GM18499 (cell line): Measurements from ENCODE around the gene PHETA1.

Experiments used
- ATAC-seq: cut with Tn5 transposase; IDR thresholded peaks from one replicate; pipeline ENCODE4 v1.9.1; 2021; ENCODE audit warnings: moderate number of reproducible peaks; ENCODE audit not compliant: insufficient read depth, unreplicated experiment

PHETA1 gene, protein sequence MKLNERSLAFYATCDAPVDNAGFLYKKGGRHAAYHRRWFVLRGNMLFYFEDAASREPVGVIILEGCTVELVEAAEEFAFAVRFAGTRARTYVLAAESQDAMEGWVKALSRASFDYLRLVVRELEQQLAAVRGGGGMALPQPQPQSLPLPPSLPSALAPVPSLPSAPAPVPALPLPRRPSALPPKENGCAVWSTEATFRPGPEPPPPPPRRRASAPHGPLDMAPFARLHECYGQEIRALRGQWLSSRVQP

DNA sequence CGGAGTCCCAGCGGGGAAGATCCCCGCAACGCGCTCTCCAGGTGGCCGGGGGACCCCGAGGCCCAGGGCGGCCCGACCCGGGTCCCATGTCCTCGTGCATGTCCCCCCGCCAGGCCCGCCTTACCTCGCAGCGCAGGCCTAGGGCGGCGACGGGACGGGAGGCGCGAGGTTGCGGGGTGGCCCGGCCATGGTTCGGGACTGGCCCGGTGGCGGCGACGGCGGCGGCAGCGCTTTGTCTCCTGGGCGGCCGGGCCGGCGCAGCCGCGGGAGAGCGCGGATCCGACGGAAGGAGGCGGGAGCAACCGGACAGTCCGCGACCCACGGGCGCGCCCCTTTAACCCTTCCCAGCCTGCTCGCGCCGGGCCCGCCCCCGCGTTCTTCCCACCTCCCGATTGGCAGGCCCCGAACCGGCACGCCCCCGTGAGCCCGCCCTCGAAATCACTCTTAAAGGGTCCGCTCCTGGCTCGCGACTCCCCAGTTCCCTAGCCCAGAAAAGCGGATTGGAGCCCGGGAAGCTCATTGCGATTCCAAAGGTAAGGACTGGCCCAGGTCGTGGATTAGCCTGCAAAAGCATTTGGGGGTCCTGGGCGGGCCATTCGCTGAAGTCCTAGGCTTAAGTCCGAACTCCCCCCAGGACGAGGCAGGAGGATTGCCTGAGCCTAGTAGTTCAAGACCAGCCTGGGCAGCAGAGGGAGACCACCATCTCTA lies at the start of gene PHETA1:
PHETA1 (minus strand) TSS at position 308 of the 708 bp plus-strand sequence. CDS start 5,668 bp downstream, outside the sequence.
- no peak for ATAC-seq

DNA sequence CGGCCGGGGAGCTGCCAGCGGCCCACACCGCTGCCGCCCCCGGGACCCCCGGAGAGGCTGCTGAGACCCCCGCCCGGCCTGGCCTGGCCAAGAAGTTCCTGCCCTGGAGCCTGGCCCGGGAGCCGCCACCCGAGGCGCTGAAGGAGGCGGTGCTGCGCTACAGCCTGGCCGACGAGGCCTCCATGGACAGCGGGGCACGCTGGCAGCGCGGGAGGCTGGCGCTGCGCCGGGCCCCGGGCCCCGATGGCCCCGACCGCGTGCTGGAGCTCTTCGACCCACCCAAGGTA lies 49.6 kb upstream of the PHETA1 start:
- no peak for ATAC-seq

DNA sequence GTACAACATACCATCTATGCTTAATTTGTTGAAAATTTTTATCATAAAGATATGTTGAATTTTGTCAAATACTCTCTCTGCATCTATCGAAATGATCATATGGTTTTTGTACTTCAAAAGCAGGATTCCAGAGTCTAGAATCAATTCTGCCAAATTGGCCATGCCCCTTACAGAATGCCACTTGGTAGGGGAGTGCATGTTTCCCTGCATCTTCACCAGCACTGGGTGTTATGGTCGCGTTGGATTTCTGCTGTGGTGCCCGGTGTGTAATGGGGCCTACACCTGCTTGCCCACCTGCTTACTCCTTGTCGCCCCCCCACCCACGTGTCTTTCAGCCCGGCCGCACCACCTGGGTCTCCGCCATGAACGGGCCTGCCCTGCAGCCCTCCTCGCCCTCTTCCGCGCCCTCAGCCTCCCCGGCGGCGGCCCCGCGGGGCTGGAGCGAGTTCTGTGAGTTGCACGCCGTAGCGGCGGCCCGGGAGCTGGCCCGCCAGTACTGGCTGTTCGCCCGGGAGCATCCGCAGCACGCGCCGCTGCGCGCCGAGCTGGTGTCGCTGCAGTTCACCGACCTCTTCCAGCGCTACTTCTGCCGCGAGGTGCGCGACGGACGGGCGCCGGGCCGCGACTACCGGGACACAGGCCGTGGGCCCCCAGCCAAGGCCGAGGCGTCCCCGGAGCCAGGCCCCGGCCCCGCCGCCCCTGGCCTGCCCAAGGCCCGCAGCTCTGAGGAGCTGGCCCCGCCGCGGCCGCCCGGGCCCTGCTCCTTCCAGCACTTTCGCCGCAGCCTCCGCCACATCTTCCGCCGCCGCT lies 49.1 kb upstream of the PHETA1 start:
- no peak for ATAC-seq

DNA sequence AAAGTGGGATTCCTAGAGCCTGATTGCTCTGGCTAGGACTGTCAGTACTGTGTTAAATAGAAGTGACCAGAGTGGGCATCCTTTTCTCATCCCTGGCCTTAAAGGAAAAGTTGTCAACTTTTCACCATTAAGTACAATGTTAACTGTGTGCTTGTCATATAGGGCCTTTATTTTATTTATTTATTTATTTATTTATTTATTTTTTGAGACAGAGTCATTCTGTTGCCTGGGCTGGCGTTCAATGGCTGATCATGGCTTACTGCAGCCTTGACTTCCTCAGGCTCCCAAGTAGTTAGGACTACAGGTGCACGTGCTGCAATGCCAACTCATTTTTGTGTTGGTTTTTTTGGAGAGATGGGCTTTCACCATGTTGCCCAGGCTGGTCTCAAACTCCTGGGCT lies 48.4 kb upstream of the PHETA1 start:
- ATAC-seq: no peak

DNA sequence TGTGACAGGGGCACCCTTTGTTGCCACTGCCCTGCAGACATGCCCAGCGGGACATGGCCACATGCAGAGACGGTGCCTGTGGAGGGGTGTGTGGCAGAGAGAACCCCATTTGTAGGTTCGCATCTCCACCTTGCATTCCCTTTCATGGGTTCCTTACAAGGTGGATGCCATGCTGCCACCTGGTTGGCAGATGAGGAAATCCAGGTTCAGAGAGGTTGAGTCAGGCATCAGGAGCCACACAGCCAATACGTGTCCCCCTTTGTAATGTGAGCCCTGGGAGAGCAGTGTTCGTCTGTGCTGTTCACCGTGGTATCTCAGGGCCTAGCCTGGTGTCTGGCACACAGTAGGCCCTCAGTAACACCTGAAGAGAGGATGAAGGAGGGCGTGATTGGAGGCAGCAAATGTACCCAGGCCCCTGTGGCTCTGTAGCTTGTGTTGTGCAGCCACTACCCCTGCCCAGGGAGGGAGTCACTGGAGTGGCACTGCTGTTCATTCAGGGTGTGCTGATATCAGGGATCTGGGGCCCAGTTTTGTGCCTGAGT lies 45.9 kb upstream of the PHETA1 start:
- no peak for ATAC-seq

DNA sequence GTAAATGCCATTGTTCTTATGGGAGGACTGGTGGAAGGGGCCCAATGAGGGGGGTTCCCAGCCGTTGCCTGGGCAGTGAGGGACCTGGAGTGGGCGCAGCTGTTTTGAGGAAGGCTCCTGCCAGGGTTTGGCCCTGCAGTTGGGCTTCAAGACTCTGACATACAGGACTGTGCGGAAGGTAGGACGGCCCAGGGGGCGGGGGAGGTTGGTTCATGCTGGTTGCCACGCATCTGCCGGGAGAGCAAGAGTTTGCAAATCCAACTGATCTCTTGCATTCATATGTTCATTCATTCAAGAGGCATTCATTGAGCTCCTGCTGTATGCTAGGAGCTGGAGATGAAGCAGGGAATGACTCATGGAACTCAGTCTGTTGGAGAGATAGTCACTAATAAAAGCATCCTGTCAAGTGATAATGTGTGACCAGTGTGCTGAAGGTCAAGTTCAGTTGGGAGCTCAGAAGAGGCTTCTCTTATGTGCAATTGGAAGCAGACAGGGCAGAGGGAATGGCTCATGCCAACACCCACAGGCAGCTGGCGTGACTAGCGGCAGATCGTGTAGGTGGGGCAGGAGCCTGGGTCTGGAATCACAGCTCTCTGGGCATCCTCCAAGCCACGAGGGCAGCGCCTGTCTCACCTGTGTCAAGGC lies 44.7 kb upstream of the PHETA1 start:
- ATAC-seq: no peak

DNA sequence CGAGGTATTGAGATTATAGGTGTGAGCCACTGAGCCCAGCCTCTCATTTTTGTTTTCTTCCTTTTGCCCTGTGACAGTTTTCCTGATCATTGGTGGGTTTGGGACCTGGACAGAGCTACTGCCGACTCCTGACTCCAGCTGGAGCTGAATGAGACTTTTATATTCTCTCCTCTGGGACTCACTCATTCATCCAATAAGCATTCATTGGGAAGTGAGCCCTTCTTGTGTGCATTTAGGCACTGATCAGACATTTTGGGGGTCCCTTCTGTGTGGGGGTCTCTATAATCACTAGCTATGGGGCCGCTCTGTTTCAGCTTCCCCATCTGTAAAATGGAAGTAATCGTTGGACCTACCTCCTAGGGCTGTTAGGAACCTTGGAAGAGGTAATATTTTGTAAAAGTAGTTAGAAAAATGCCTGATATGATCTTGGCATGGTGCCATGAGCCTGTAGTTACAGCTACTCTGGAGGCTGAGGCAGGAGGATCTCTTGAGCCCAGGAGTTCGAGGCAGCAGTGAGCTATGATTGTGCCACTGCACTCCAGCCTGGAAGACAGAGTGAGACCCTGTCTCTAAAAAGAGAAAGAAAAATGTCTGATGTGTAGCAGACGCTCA lies 44.0 kb upstream of the PHETA1 start:
- no peak for ATAC-seq

DNA sequence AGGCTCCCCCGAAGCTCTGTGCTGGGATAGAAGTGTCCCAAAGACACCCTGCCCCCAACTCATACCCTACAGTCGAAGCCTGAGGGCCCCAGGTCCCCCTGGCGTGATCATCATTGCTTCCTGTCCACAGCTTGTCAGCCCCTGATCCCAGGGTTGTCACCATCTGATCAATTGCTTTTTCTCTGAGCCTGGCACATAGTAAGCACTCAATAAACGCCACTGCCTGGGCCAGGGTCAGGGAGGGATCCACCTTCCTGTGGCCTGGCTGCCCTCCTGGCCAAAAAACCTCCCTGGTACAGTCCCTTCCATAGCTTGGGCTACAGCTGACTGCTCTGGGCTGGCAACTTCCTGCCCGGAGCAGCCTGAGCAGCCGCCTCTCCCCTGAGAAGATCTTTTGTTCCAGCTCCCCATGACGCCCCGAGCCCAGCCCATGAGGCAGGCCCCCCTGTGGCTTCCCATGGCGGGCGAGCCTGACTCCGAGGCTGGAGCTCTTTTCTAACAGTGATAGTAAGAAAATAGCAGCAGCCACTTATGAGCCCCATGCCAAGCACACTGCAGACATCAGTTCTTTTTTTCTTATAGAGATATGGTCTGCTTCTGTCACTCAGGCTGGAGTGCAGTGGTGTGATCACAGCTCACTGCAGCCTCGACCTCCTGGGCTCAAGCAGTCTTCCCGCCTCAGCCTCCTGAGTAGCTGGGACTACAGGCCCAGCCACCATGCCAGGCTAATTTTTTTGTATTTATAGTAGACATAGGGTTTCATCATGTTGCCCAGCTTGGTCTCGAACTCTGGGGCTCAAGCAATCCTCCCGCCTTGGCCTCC lies 43.3 kb upstream of the PHETA1 start:
- ATAC-seq: no peak

DNA sequence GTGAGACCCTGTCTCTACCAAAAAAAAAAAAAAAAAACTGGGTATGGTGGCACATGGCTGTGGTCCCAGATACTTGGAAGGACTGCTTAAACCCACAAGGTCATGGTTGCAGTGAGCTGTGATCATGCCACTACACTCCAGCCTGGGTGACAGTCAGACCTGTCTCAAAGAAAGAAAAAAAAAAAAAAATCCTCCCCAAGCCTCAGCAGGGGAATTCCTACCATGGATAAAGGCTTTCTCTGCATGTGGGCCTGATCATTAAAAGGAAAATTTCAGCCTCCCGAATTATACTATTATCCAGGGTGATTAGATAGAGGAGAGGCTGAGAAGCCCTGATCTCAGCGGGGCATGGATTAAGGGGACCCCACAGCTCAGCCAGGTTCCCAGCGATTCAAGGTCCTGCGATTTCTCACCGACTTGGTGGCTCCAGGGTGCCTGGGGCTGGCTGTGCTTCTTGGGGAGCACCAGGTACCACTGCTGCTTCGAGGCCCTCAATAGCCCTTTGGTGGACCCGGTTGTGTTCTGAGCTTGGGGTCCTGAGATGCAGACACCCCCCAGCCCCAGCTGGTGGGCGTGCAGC lies 42.4 kb upstream of the PHETA1 start:
- no peak for ATAC-seq

DNA sequence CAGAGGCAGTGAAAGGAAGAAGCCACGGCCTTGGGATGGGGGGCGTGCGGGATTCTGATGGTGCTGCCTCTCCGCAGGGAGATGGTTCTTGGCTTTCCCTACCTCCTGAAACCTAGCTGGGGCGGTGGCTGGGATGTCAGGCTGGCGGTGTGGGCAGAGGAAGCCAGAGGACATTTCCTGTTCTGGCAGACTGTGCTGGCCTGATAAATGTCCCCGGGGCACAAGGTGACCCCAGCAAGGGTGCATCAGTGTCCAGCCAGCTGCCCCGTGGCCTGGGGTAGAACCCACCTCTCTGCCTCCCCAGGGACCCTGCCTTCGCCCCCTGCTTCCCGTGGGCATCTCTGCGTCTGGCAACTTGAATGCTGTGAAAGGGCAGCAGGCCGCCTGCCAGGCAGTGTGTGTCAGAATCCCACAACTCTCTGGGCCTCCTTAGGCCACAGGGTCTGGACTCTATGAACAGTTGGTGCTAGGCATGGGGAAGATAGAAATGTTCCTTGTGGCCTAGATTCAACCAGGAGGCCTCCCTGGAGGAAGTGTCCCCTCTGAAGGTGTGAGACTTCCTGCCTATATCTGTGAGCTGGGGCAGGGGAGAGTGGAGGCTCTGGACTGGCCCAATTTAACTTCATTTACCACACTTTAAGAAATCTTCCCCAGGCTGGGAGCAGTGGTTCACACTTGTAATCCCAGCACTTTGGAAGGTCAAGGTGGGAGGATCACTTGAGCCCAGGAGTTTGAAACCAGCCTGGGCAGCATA lies 41.7 kb upstream of the PHETA1 start:
- no peak for ATAC-seq

DNA sequence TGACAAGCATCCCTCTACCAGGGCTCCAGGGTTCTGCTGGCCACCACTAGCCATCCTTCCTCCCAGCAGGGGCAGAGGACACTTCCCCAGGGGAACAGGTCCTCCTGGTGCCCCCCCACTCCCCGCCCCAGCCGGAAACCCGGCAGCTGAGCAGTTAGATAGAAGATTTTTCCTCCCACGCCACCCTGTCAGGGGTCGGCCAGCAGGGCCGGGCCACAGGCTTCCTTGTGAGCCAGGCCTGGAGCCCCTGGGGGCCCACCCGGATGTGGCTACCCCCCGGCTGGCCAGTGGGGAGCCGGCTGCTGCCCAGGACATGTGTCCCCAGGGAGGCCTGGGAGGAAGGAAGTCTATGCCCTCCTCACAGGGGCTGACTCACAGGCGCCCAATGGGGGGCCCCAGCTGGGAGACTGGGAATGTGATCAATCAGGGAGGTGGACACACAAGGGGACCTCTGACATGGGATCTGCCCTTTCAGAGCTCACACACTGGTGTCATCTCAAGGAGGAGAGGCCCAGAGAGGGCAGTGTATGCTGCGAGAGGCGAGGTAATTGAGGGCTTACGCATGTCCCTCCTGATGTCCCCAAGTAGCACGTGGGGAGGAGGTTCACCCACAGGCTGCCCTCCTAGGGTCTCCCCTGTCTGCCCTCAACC lies 41.0 kb upstream of the PHETA1 start:
- no peak for ATAC-seq

DNA sequence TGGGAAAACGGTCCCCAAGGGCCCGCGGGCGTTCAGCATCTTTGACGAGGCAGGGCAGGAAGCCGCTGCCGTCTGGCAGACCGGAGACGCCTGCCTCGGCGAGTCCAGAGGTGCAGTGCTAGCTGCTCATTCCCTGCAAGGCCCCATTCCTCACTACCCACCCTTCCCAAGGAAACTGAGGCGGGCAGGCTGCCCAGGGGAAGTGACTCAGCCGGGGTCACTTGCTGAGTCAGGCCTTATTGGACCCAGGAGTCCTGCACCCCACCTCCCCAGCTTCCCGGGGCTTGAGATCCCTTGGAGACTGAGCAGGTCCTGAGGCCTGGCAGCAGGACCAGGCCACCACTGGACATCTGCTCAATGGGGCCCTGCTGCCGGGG lies 40.5 kb upstream of the PHETA1 start:
- ATAC-seq: no peak

DNA sequence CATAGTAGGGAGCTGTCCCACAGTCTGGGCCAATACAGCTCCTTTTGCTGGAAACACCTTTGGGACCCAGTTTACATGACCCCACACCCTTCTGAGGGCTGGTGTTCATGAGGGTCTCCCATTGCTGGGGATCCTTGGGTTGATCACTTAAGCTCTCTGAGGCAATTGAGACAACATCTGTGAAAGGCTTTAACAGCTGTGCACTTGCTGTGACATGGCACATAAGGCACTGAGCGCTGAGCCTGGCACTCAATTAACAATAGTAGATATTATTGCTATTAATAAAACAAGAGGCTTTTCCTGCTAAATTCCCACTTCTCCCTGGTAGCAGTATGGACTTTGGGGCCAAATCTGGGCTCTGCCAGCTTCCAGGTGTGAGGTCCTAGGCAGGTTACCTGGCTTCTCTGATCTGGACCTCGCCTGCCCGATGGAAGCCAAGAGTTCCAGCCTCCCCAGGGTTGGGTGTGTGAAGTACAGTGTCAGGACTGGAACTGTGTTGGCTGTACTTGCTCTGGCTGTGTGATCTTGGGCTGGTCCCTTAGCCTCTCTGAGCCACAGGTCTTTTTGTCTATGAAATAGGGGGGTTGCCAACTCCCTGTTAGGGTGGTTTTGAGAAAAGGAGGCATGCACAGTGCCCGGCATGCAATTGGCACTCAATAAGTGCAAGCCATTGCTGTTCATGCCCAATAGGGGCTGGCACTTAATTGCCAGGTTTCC lies 39.9 kb upstream of the PHETA1 start:
- ATAC-seq: no peak

DNA sequence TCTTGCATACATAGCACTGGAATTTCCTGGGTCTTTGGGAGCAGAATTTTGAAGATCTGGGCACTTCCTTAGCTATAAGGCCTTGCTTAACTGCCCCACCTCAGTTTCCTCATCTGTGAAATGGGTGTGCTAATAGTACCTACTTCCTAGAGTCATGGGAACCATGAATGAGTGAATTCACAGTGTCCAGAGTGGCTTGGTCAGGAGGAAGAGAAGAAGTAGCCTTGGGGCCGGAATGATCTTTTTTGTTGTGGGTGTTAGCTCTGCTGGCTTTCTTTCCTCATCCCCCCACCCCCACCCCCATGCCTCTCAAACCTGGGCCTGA lies 39.2 kb upstream of the PHETA1 start:
- no peak for ATAC-seq

DNA sequence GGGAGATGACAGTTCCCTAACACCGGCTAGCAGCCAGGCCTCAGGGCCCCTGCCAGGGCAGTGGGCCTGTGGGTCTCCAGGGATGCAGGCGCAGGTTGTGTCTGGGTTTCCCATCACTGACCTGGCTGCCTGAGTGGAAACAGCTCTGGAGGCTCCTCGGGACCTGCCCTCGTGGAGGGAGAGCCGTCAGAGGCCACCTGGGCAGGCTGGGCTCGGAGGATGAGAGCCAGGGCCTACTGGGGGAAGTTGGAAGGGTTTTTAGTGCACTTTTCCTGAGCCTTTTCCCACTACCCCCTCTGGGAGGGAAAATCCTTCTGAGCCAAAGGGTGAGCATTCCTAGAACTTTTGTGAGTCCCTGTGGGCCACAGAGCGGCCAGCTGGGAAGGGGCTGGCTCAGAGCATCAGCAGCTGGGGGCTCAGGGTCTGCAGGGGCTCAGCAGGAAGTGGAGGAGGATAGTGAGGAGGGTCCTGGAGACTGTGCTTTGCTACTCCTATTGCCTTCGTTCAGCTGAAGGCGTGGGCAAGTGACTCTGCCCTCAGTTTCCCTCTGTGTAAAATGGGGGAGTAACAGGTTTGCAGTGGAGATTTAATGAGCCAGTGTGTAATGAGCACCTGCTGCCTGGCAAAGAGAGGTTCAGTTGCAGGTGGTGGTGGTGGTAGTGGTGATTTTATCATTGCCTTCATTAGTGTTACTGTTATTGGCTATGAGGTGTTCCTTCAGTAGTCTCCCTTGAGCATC lies 38.7 kb upstream of the PHETA1 start:
- ATAC-seq: no peak

DNA sequence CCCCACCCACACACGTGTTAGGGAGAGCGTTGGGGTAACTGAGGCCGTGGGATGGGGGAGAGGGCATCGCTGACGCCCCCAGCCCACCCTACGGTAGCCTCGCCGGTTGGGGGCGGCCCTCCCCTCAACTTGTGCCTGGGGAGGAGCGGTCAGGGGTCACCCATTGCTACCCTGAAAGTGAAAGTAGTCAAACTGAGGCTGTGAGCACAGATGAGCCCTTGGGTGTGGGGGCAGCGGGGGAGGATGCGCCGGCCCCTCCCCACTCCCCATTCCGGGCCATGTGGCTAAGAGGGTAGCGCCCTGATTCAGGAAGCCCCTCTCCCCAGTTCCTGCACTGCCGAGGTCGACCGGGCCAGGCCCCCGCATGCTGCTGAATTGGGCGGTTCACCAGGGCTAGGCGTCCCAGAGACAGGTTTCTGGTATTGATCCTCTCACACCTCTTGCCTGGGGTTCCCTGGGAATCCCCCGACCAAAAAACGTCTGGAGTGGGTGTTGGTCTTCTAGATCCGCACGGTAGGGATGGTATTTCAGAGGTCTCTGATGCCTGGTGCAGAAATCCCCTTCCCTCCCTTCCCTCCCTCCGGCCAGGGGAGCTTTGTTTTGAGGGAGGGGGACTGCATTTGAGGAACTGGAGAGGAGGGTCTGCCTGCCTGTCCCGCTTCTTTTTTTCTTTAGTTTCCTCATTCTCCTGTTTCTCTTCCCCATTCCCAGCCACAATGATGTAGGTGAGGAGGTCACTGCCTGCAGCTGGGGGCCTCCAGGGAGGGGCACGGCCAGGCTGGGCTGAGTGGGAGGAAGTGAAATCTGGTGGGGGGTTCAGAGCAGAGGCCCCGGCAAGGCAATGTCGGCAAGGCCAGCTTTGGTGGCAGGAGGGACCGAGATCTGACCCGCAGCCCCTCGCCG lies 37.8 kb upstream of the PHETA1 start:
- no peak for ATAC-seq
